Choroid plexus epithelial cell (primary cell): ENCODE results near the gene MDH2.
"Not testable (repeated sequence)": the region's sequence is repeated elsewhere in the genome, so short reads cannot be mapped to it uniquely, and the experiment has no call there.

Experiments used
- DNase-seq: peaks from one replicate; pipeline ENCODE4 v3.0.0-alpha.2; 2010; ENCODE audit warnings: low read depth
- H3K4me3 ChIP-seq: 2 replicates; pipeline ENCODE4 v1.5.1; 2011; ENCODE audit warnings: low read depth, mild to moderate bottlenecking, control low read depth, low read length, moderate library complexity
- TF ChIP-seq, protein P1 (sequence below): conservative IDR thresholded peaks from 2 replicates; pipeline ENCODE4 v1.5.1; 2011; ENCODE audit warnings: low read depth, mild to moderate bottlenecking, control low read depth, inconsistent platforms, low read length, moderate library complexity

The MDH2 gene

DNA sequence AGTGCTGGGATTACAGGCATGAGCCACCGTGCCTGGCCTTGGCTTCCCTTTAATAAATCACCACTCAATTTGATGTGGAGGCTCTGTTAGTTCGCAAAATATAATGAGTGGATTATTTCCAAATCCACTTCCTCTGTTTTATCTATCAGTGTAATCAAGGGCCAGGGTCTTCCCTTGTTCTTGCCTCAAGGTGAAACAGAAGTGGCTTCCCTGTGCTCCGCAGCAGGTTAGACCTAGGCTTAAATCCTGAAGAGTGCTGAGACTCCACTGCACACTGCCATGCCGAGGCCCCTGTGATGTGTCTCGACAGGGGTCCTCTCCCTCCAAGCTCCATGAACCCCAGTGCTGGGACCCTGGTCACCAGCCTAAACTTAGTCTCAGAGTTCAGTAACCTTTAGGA lies 59.0 kb downstream of the MDH2 start:
- H3K4me3 ChIP-seq, result no peak overlapping the region
- DNase-seq, result no peak
- TF ChIP-seq, protein P1, sequence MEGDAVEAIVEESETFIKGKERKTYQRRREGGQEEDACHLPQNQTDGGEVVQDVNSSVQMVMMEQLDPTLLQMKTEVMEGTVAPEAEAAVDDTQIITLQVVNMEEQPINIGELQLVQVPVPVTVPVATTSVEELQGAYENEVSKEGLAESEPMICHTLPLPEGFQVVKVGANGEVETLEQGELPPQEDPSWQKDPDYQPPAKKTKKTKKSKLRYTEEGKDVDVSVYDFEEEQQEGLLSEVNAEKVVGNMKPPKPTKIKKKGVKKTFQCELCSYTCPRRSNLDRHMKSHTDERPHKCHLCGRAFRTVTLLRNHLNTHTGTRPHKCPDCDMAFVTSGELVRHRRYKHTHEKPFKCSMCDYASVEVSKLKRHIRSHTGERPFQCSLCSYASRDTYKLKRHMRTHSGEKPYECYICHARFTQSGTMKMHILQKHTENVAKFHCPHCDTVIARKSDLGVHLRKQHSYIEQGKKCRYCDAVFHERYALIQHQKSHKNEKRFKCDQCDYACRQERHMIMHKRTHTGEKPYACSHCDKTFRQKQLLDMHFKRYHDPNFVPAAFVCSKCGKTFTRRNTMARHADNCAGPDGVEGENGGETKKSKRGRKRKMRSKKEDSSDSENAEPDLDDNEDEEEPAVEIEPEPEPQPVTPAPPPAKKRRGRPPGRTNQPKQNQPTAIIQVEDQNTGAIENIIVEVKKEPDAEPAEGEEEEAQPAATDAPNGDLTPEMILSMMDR, result no peak

DNA sequence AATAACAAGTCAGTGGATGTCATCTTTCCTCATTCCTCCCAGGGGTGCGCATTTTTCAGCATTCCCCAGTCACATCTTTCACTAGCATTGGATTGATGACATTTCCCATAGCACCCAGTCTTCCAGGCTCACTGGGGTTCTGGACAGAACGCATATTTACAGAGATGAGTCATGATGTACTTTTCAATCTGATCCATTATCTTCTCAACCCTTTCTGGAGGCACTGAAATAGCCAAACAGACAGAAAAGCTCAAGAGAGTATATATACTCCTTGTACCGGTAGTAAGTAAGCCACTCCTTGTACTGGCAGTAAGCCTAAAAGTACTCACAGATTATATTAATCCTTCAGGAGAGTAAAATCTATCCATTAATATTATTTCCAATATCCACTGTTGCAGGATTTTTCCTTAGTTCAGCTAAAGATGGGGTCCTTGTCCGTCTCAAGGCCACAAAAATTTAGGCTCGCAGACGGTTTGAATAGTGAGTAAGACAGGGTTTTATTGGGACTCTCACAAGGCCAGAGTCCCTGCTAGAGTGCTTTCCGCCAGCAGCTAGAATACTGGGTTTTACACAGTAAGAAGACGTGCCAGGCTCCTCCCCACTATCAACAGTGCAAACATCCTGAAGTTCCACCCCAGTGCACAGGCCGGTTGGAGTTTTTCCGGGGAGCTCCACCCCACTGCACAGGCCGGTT lies 60.8 kb downstream of the MDH2 start:
- TF ChIP-seq, protein P1, result no peak
- peak; percentile 56 for DNase-seq

DNA sequence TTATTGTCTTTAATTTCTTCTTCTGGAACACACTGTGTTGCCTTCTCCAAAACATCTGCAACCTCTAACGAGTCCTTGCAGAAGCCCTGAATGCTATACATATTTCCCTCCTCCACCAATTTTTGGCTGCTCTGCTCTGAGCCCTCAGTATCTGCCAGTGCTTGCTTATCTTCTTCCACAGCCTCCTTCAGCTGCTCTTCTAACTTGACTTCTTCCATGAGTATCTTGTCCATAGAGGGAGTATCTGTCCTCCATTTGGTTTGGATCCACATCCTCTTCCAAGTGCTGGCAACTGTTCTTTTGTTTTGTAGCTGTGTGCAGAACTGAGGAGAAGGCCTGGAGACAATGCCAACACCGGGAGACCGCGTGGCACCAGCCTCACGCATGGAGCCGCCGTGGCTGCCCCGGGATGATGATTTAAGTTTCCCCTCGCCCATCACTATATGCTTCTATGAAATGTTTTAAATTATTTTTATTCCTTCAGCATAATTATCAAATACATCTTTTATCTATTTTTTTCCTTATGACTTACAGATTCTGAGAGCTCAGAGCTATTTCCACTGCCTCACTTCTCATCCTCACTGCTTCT lies 65.2 kb downstream of the MDH2 start:
- not testable (repeated sequence) for H3K4me3 ChIP-seq, DNase-seq

More for the DNA sequence above, 60.8 kb downstream of the MDH2 start:
- no peak overlapping the region for H3K4me3 ChIP-seq

DNA sequence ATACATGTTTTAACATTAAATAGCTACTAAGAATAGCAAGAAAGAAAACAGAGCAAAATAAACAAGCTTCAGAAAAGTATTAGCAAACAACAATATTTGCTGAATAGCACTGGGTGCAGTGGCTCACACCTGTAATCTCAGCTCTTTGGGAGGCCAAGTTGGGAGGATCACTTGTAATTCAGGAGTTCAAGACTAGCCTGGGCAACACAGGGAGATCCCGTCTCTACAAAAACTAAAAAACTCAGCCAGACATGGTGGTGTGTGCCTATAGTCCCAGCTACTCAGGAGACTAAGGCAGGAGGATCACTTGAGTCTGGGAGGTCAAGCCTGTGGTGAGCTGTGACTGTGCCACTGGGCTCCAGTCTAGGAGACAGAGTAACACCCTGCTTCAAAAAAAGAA lies 66.8 kb downstream of the MDH2 start:
- not testable (repeated sequence) for H3K4me3 ChIP-seq, DNase-seq
